HepG2 (cell line): Measurements from ENCODE around the gene TLN1.

Experiments used
- ATF1 ChIP-seq: IDR thresholded peaks from 2 replicates; pipeline ENCODE4 v1.6.1; 2016; ENCODE audit warnings: mild to moderate bottlenecking, control low read depth
- CHD2 ChIP-seq: IDR thresholded peaks from 2 replicates; pipeline ENCODE4 v1.6.1; 2011; ENCODE audit warnings: low read depth, low read length, improper control_type of control experiment
- EP300 ChIP-seq, 3 experiments: sonication (generic) in 1 of 3; formaldehyde crosslinking in 1 of 3; IDR thresholded peaks; 2 replicates each; pipeline versions ENCODE4 v1.5.1 to v1.6.1; 2011 to 2020; ENCODE audit warnings: low read depth in 2 of 3, low read length in 2 of 3, borderline replicate concordance in 1 of 3, improper control_type of control experiment in 1 of 3, mild to moderate bottlenecking in 1 of 3, missing genetic modification reagents in 1 of 3, moderate library complexity in 1 of 3
- EZH2 ChIP-seq: conservative IDR thresholded peaks from 2 replicates; pipeline ENCODE4 v1.6.1; 2012; ENCODE audit warnings: mild to moderate bottlenecking, low read depth, low read length, moderate library complexity
- MAX ChIP-seq: IDR thresholded peaks from 2 replicates; pipeline ENCODE4 v1.6.1; 2012; ENCODE audit warnings: inconsistent platforms
- MBNL3 ChIP-seq: fragments of 250-450 bp; sonication (Bioruptor Pico); conservative IDR thresholded peaks from 2 replicates; pipeline ENCODE4 v1.8.0; 2022; ENCODE audit warnings: mild to moderate bottlenecking, inconsistent platforms
- RBFOX2 ChIP-seq: fragments of 200-400 bp; formaldehyde crosslinking; IDR thresholded peaks from 2 replicates; pipeline ENCODE4 v1.6.1; 2017; ENCODE audit warnings: low read depth, mild to moderate bottlenecking, low read length
- ZNF33A ChIP-seq: sonication (generic); formaldehyde crosslinking; IDR thresholded peaks from 2 replicates; pipeline ENCODE4 v1.5.1; 2020; ENCODE audit warnings: missing genetic modification reagents, mild to moderate bottlenecking, moderate library complexity, borderline replicate concordance
- ZNF7 ChIP-seq: IDR thresholded peaks from 2 replicates; pipeline ENCODE4 v1.6.1; 2016; ENCODE audit warnings: missing biosample characterization, missing genetic modification reagents
- ZNF879 ChIP-seq: sonication (generic); formaldehyde crosslinking; IDR thresholded peaks from 2 replicates; pipeline ENCODE4 v1.8.1; 2023; ENCODE audit warnings: missing genetic modification reagents
- TF ChIP-seq, protein P1 (sequence below): sonication (generic); formaldehyde crosslinking; IDR thresholded peaks from 2 replicates; pipeline ENCODE4 v1.5.0; 2020; ENCODE audit warnings: mild to moderate bottlenecking, missing genetic modification reagents, moderate library complexity

GRCh38 chr9:35767458-35767857, 35.5 kb upstream of the TLN1 start:
- TF ChIP-seq ZNF33A (CRISPR knock-in tag) = no peak
- TF ChIP-seq MBNL3 = no peak
- no peak for TF ChIP-seq RBFOX2
- TF ChIP-seq, protein P1, sequence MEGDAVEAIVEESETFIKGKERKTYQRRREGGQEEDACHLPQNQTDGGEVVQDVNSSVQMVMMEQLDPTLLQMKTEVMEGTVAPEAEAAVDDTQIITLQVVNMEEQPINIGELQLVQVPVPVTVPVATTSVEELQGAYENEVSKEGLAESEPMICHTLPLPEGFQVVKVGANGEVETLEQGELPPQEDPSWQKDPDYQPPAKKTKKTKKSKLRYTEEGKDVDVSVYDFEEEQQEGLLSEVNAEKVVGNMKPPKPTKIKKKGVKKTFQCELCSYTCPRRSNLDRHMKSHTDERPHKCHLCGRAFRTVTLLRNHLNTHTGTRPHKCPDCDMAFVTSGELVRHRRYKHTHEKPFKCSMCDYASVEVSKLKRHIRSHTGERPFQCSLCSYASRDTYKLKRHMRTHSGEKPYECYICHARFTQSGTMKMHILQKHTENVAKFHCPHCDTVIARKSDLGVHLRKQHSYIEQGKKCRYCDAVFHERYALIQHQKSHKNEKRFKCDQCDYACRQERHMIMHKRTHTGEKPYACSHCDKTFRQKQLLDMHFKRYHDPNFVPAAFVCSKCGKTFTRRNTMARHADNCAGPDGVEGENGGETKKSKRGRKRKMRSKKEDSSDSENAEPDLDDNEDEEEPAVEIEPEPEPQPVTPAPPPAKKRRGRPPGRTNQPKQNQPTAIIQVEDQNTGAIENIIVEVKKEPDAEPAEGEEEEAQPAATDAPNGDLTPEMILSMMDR (CRISPR knock-in tag) = no peak
- TF ChIP-seq ATF1 (CRISPR knock-in tag) = no peak
- TF ChIP-seq ZNF879 = no peak
- TF ChIP-seq MAX = no peak
- TF ChIP-seq CHD2 = no peak
- no peak for TF ChIP-seq EZH2
- TF ChIP-seq EP300 (IDR thresholded peaks at IDR 0.05; ENCODE audit: low read depth in 2 of 2, low read length in 2 of 2) = no peak
- no peak for TF ChIP-seq EP300 (CRISPR knock-in tag; IDR thresholded peaks at IDR 0.05; ENCODE audit: borderline replicate concordance)
- TF ChIP-seq ZNF7 (CRISPR knock-in tag) = no peak
